DND-41 (cell line): ENCODE measurements around the gene EEF2K.

ENCODE experiments used
- CTCF ChIP-seq: IDR thresholded peaks from 2 replicates; pipeline ENCODE4 v1.5.1; 2012; ENCODE audit warnings: borderline replicate concordance, low read length, moderate library complexity, mild to moderate bottlenecking; ENCODE audit not compliant: poor library complexity, severe bottlenecking; ENCODE audit errors: extremely low read depth
- EZH2 ChIP-seq: IDR thresholded peaks from 3 replicates; pipeline ENCODE4 v1.6.1; 2012; ENCODE audit warnings: borderline replicate concordance, low read depth, mild to moderate bottlenecking, moderate library complexity, low read length, inconsistent platforms; ENCODE audit not compliant: severe bottlenecking

GRCh38 chr16:22313876-22314470 lies 107.9 kb downstream of the EEF2K start:
- no peak for TF ChIP-seq CTCF
- TF ChIP-seq EZH2 = no peak
